GM12878 (cell line): ENCODE measurements around the gene RFPL2. TPM values are rescaled to one million over a fixed set of nuclear protein-coding genes. Genes with fewer than 3 reads are reported as not detected.

Experiments
- ATAC-seq: fragments of 200-7000 bp; cut with Tn5 transposase; 3 replicates; pipeline ENCODE4 v1.9.1; 2020; ENCODE audit warnings: mild to moderate bottlenecking, moderate library complexity
- BruUV-seq: library from RNA; stranded (reverse); fragments of 400-500 nt; replicated peaks from 2 replicates; lab custom pipeline; 2021; lab: Mats Ljungman, UMichigan
- CTCF ChIA-PET: fragments of 300-600 bp; sonication (Branson Sonifier 250); formaldehyde crosslinking; extraction: SDS; loops from one replicate; lab custom pipeline; 2021; ENCODE audit warnings: inconsistent platforms; lab: Yijun Ruan, JAX
- POLR2A ChIA-PET: fragments of 350-600 bp; formaldehyde crosslinking; extraction: SDS; loops from one replicate; lab custom pipeline; 2021; ENCODE audit warnings: inconsistent platforms; lab: Charles Lee
- RAD21 ChIA-PET: fragments of 300-600 bp; sonication (Branson Sonifier 250); formaldehyde crosslinking; loops from one replicate; lab custom pipeline; 2023; ENCODE audit warnings: antibody characterized with exemption; ENCODE audit not compliant: unreplicated experiment; lab: Charles Lee
- SMC1A ChIA-PET: fragments of 300-600 bp; sonication (Branson Sonifier 250); formaldehyde crosslinking; loops from one replicate; lab custom pipeline; 2023; ENCODE audit not compliant: unreplicated experiment, uncharacterized antibody; lab: Charles Lee
- DNase-seq: peaks from one replicate; pipeline ENCODE4 v3.0.0-alpha.2; 2011; ENCODE audit warnings: low read depth, low spot score
- FAIRE-seq: peaks from 3 replicates; lab custom pipeline; 2011; peaks lifted over from hg19 to GRCh38; lab: Jason Lieb, UNC
- H2AFZ ChIP-seq: 2 replicates; pipeline ENCODE4 v1.6.0; 2011; ENCODE audit warnings: low read depth, low read length, control low read depth; ENCODE audit not compliant: control insufficient read depth
- H3K27ac ChIP-seq: 2 replicates; pipeline ENCODE4 v1.5.1; 2011; ENCODE audit warnings: control low read depth; ENCODE audit not compliant: control insufficient read depth, insufficient read depth
- H3K27me3 ChIP-seq, 2 experiments: replicated peaks in 1 of 2; 2 replicates each; pipeline versions ENCODE4 v1.6.0 to v1.6.1; 2011; ENCODE audit warnings: low read length in 1 of 2; ENCODE audit not compliant: control insufficient read depth in 2 of 2, insufficient read depth in 2 of 2
- H3K36me3 ChIP-seq, 2 experiments: 2 replicates each; pipeline ENCODE4 v1.5.1; 2011; ENCODE audit warnings: low read length in 1 of 2; ENCODE audit not compliant: control insufficient read depth in 2 of 2, insufficient read depth in 2 of 2
- H3K4me1 ChIP-seq: 2 replicates; pipeline ENCODE4 v1.6.1; 2011; ENCODE audit warnings: mild to moderate bottlenecking, low read length, moderate library complexity, mixed read lengths; ENCODE audit not compliant: control insufficient read depth, insufficient read depth
- H3K4me2 ChIP-seq: 2 replicates; pipeline ENCODE4 v1.6.0; 2011; ENCODE audit warnings: control low read depth; ENCODE audit not compliant: control insufficient read depth, insufficient read depth
- H3K4me3 ChIP-seq: fragments of 200-600 bp; sonication (generic); 2 replicates; pipeline ENCODE4 v1.5.1; 2016
- H3K79me2 ChIP-seq: 2 replicates; pipeline ENCODE4 v1.6.0; 2011; ENCODE audit warnings: low read length; ENCODE audit not compliant: control insufficient read depth, insufficient read depth
- H3K9ac ChIP-seq: 2 replicates; pipeline ENCODE4 v1.8.0; 2011; ENCODE audit warnings: low read length, control low read depth, mixed read lengths; ENCODE audit not compliant: control insufficient read depth, insufficient read depth
- H3K9me3 ChIP-seq: replicated peaks from 3 replicates; pipeline ENCODE4 v1.5.1; 2011; ENCODE audit warnings: mild to moderate bottlenecking, low read length; ENCODE audit not compliant: control insufficient read depth, insufficient read depth
- H4K20me1 ChIP-seq: 2 replicates; pipeline ENCODE4 v1.6.0; 2011; ENCODE audit not compliant: control insufficient read depth, insufficient read depth
- CHD1 ChIP-seq: IDR thresholded peaks from 2 replicates; pipeline ENCODE4 v1.6.1; 2012; ENCODE audit warnings: low read depth, low read length, improper control_type of control experiment
- CHD2 ChIP-seq: IDR thresholded peaks from 2 replicates; pipeline ENCODE4 v1.6.1; 2011; ENCODE audit warnings: low read depth, low read length, improper control_type of control experiment, borderline replicate concordance
- KAT2A ChIP-seq: conservative IDR thresholded peaks from 2 replicates; pipeline ENCODE4 v1.6.1; 2011; ENCODE audit warnings: low read depth, low read length; ENCODE audit not compliant: control insufficient read depth
- MXI1 ChIP-seq: fragments of 150-350 bp; IDR thresholded peaks from 2 replicates; pipeline ENCODE4 v1.6.1; 2011; ENCODE audit warnings: low read depth, mild to moderate bottlenecking, inconsistent platforms, low read length, improper control_type of control experiment
- NBN ChIP-seq: fragments of 450-650 bp; IDR thresholded peaks from 2 replicates; pipeline ENCODE4 v1.6.1; 2016
- RAD21 ChIP-seq: IDR thresholded peaks from 2 replicates; pipeline ENCODE4 v1.6.1; 2011; ENCODE audit warnings: mild to moderate bottlenecking, low read depth, low read length, moderate library complexity; ENCODE audit not compliant: insufficient read depth
- RFX5 ChIP-seq: IDR thresholded peaks from 2 replicates; pipeline ENCODE4 v1.6.1; 2011; ENCODE audit warnings: low read depth, low read length, improper control_type of control experiment
- ZNF622 ChIP-seq: fragments of 450-650 bp; IDR thresholded peaks from 2 replicates; pipeline ENCODE4 v1.6.1; 2017; ENCODE audit warnings: mild to moderate bottlenecking, inconsistent platforms
- ZSCAN29 ChIP-seq: fragments of 450-650 bp; IDR thresholded peaks from 2 replicates; pipeline ENCODE4 v1.6.1; 2017; ENCODE audit warnings: mild to moderate bottlenecking, moderate library complexity
- WGBS: methylation state at CpG from one replicate; pipeline ENCODE4 v1.1.6; 2016; ENCODE audit warnings: low lambda C conversion rate; ENCODE audit not compliant: insufficient replicate concordance, insufficient coverage; ENCODE audit errors: missing lambda C conversion rate; 5-methylcytosine and 5-hydroxymethylcytosine counted together
- in situ Hi-C: fragments of 300-500 bp; cut with MboI; formaldehyde crosslinking; loops from 9 replicates; pipeline ENCODE4 v1.14.3; 2018; ENCODE audit warnings: mixed read lengths
- intact Hi-C: fragments of 100-400 bp; cut with micrococcal nuclease; formaldehyde crosslinking; loops from one replicate; pipeline ENCODE4 v1.14.2; 2022; ENCODE audit not compliant: unreplicated experiment
- polyA plus RNA-seq, 11 experiments: library from polyadenylated mRNA; depleted of rRNA in 4 of 11; unstranded in 6 of 11; stranded (reverse) in 5 of 11; fragments of >200 nt; fragmentation: Nextera tagmentation in 4 of 11; fragmentation: Illumina TruSeq in 1 of 11; extraction: Ambion mirVana in 4 of 11; extraction: Trizol in 1 of 11; gene quantifications; 1 replicate in 1 of 11; 2 replicates in 10 of 11; pipeline versions ENCODE4 v1.2.1 to v1.2.3, GENCODE V29; 2011 to 2016; ENCODE audit warnings: inconsistent platforms in 2 of 11, missing spikeins in 2 of 11, low read depth in 1 of 11
- total RNA-seq, 4 experiments: library from RNA; depleted of rRNA in 3 of 4; stranded (reverse); fragments of >200 nt in 3 of 4; fragmentation: Illumina TruSeq in 1 of 4; extraction: Trizol in 1 of 4; gene quantifications; 2 replicates each; pipeline versions ENCODE4 v1.2.1 to v1.2.3, GENCODE V29; 2013 to 2021
- TF ChIP-seq, protein P1 (sequence below): IDR thresholded peaks from 2 replicates; pipeline ENCODE4 v1.6.1; 2011; ENCODE audit warnings: borderline replicate concordance, low read depth, mild to moderate bottlenecking, moderate library complexity, mixed read lengths, low read length; ENCODE audit not compliant: insufficient read depth; ENCODE audit errors: extremely low read length
- TF ChIP-seq, protein P2 (sequence below): fragments of 450-650 bp; IDR thresholded peaks from 2 replicates; pipeline ENCODE4 v1.6.1; 2017; ENCODE audit warnings: antibody characterized with exemption, mild to moderate bottlenecking, moderate library complexity
- TF ChIP-seq, protein P3 (sequence below): IDR thresholded peaks from 2 replicates; pipeline ENCODE4 v1.6.1; 2011; ENCODE audit warnings: low read depth, low read length, improper control_type of control experiment, borderline replicate concordance

RFPL2 gene
- total and polyA plus RNA-seq, 10 of the 15 experiments (the other 5 are each of a cell fraction or from before 2014, with no cell fraction given), result not detected

DNA sequence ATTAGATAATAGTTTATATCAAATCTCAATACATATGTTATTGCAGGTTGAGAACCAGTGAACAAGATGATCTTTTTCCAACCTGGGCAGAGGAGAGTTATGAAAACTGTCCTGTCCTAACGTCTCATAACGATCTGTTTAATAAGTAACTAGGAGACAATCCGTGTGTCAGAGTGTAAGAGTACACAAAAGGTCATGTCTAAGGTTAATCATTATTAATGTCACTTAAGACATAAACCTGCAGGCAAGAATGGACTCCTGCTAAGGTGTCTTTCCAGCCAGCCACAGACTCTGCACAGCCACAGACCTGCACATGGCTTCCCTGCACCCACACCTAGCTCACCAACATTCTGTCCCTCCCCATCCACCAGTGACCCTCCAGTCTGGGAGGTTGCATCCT lies 40.2 kb upstream of the RFPL2 start:
- Histone ChIP-seq H3K4me3 (no peak overlapping the region), H3K27me3 (peaks cover 0 to 3% of the 10 kb centered on the region in 2 experiments; a peak in 1 of 4 replicates), H3K36me3 (no peaks in the 10 kb centered on the region), H3K4me2 (no peak overlapping the region), H3K4me1 (no peaks in the 10 kb centered on the region), H3K9me3 (no peaks in the 10 kb centered on the region), H2AFZ (no peak overlapping the region), H3K27ac (no peak overlapping the region), H3K9ac (no peak overlapping the region), H4K20me1 (no peaks in the 10 kb centered on the region), H3K79me2 (no peaks in the 10 kb centered on the region)
- CTCF ChIA-PET, result interaction anchor here (1.5 kb wide), 1 partner anchor 22 kb away, joined by 3 read pairs; no protein-coding TSS in a partner anchor
- BruUV-seq, result no TSS peak
- WGBS, result 51% methylated on average over 3 of the region's 3 CpGs
- RAD21 ChIA-PET, result no interaction called here
- SMC1A ChIA-PET, result no interaction called here
- intact Hi-C loops, result no loop called here
- in situ Hi-C loops, result no loop called here
- TF ChIP-seq, protein P1, sequence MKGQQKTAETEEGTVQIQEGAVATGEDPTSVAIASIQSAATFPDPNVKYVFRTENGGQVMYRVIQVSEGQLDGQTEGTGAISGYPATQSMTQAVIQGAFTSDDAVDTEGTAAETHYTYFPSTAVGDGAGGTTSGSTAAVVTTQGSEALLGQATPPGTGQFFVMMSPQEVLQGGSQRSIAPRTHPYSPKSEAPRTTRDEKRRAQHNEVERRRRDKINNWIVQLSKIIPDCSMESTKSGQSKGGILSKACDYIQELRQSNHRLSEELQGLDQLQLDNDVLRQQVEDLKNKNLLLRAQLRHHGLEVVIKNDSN, result no peak
- TF ChIP-seq, protein P2, sequence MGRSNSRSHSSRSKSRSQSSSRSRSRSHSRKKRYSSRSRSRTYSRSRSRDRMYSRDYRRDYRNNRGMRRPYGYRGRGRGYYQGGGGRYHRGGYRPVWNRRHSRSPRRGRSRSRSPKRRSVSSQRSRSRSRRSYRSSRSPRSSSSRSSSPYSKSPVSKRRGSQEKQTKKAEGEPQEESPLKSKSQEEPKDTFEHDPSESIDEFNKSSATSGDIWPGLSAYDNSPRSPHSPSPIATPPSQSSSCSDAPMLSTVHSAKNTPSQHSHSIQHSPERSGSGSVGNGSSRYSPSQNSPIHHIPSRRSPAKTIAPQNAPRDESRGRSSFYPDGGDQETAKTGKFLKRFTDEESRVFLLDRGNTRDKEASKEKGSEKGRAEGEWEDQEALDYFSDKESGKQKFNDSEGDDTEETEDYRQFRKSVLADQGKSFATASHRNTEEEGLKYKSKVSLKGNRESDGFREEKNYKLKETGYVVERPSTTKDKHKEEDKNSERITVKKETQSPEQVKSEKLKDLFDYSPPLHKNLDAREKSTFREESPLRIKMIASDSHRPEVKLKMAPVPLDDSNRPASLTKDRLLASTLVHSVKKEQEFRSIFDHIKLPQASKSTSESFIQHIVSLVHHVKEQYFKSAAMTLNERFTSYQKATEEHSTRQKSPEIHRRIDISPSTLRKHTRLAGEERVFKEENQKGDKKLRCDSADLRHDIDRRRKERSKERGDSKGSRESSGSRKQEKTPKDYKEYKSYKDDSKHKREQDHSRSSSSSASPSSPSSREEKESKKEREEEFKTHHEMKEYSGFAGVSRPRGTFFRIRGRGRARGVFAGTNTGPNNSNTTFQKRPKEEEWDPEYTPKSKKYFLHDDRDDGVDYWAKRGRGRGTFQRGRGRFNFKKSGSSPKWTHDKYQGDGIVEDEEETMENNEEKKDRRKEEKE, result no peak
- no peak for TF ChIP-seq KAT2A
- TF ChIP-seq, protein P3, sequence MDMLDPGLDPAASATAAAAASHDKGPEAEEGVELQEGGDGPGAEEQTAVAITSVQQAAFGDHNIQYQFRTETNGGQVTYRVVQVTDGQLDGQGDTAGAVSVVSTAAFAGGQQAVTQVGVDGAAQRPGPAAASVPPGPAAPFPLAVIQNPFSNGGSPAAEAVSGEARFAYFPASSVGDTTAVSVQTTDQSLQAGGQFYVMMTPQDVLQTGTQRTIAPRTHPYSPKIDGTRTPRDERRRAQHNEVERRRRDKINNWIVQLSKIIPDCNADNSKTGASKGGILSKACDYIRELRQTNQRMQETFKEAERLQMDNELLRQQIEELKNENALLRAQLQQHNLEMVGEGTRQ, result no peak
- TF ChIP-seq ZSCAN29, result no peak
- no peak for TF ChIP-seq RAD21
- no peak for TF ChIP-seq MXI1
- no peak for TF ChIP-seq CHD2
- no peak for TF ChIP-seq CHD1
- no peak for TF ChIP-seq ZNF622
- TF ChIP-seq NBN, result no peak
- TF ChIP-seq RFX5, result no peak
- ATAC-seq, result peak; percentile 31; the same call in 2 of the 3 replicates
- DNase-seq, result peak; percentile 5
- POLR2A ChIA-PET, result no interaction called here
- FAIRE-seq, result no peak
